SK-N-SH (cell line): ENCODE results near the gene THY1.

Experiments used
- GATA2 ChIP-seq: sonication (generic); formaldehyde crosslinking; IDR thresholded peaks from 2 replicates; pipeline ENCODE4 v1.5.0; 2020; ENCODE audit warnings: mild to moderate bottlenecking, missing genetic modification reagents
- REST ChIP-seq: IDR thresholded peaks from 2 replicates; pipeline ENCODE4 v1.6.1; 2012; ENCODE audit warnings: mild to moderate bottlenecking, low read depth, low read length, moderate library complexity
- SMC3 ChIP-seq: IDR thresholded peaks from 2 replicates; pipeline ENCODE4 v1.6.1; 2012; ENCODE audit warnings: low read depth, low read length, improper control_type of control experiment
- TAF1 ChIP-seq: IDR thresholded peaks from 2 replicates; pipeline ENCODE4 v1.6.1; 2012; ENCODE audit warnings: low read depth, mild to moderate bottlenecking, low read length, moderate library complexity, borderline replicate concordance
- TF ChIP-seq, protein P1 (sequence below): fragments of 200-600 bp; sonication (generic); IDR thresholded peaks from 2 replicates; pipeline ENCODE4 v1.6.1; 2017; ENCODE audit warnings: antibody characterized with exemption, mild to moderate bottlenecking, moderate library complexity

DNA sequence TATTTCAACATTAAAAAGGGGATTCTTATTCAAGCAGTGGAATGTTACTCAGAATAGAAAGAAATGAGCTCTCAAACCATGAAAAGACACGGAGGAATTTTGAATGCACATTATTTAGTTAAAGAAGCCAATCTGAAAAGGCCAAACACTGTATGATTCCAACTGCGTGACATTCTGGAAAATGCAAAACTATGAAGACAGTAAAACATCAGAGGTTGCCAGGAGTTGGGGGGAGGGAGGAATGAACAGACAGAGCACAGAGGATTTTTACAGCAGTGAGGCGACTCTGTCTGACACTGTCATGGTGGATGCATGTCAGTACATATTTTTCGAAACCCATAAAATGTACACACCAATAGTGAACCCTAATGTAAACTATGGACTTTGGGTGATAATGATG lies 22.9 kb upstream of the THY1 start:
- TF ChIP-seq GATA2 (CRISPR knock-in tag): no peak
- no peak for TF ChIP-seq REST
- no peak for TF ChIP-seq TAF1
- TF ChIP-seq, protein P1, sequence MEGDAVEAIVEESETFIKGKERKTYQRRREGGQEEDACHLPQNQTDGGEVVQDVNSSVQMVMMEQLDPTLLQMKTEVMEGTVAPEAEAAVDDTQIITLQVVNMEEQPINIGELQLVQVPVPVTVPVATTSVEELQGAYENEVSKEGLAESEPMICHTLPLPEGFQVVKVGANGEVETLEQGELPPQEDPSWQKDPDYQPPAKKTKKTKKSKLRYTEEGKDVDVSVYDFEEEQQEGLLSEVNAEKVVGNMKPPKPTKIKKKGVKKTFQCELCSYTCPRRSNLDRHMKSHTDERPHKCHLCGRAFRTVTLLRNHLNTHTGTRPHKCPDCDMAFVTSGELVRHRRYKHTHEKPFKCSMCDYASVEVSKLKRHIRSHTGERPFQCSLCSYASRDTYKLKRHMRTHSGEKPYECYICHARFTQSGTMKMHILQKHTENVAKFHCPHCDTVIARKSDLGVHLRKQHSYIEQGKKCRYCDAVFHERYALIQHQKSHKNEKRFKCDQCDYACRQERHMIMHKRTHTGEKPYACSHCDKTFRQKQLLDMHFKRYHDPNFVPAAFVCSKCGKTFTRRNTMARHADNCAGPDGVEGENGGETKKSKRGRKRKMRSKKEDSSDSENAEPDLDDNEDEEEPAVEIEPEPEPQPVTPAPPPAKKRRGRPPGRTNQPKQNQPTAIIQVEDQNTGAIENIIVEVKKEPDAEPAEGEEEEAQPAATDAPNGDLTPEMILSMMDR: no peak
- no peak for TF ChIP-seq SMC3
